HL-60/S4 treated with phorbol 12-myristate 13-acetate at 8.2 ng/mL for 4 days and 3 days (cell line): Measurements from ENCODE around the gene BRI3.

ENCODE experiments used
- in situ Hi-C: fragments of 300-500 bp; cut with MboI; formaldehyde crosslinking; loops from 2 replicates; pipeline ENCODE4 v1.15.0; 2022; ENCODE audit warnings: low sequenced_read_pairs

BRI3 gene

GRCh38 chr7:98280791-98281756 is at the start of gene BRI3:
Gene BRI3, plus strand, starts transcription at chr7:98281686. Its CDS starts 110 bp downstream, at chr7:98281796.
- in situ Hi-C loops, result no loop called here

- in situ Hi-C loops, result no loop called here
These were observed 49.3 kb upstream of the BRI3 start for GRCh38 chr7:98232263-98232585.

GRCh38 chr7:98232799-98233198 is 48.7 kb upstream of the BRI3 start:
- in situ Hi-C loops, result no loop called here

- in situ Hi-C loops, result no loop called here
These were observed 48.0 kb upstream of the BRI3 start for GRCh38 chr7:98233219-98234070.

GRCh38 chr7:98234429-98235147 is 46.9 kb upstream of the BRI3 start:
- in situ Hi-C loops, result no loop called here

GRCh38 chr7:98235901-98236300 is 45.6 kb upstream of the BRI3 start:
- in situ Hi-C loops, result no loop called here

- in situ Hi-C loops, result no loop called here
These were observed 44.9 kb upstream of the BRI3 start for GRCh38 chr7:98236355-98237185.

- in situ Hi-C loops, result no loop called here
These were observed 43.4 kb upstream of the BRI3 start for GRCh38 chr7:98238076-98238475.

GRCh38 chr7:98238976-98239375 is 42.5 kb upstream of the BRI3 start:
- in situ Hi-C loops, result no loop called here

GRCh38 chr7:98240961-98241673 is 40.4 kb upstream of the BRI3 start:
- in situ Hi-C loops, result no loop called here

- in situ Hi-C loops, result no loop called here
These were observed 39.7 kb upstream of the BRI3 start for GRCh38 chr7:98241674-98242241.

GRCh38 chr7:98242342-98242741 is 39.1 kb upstream of the BRI3 start:
- in situ Hi-C loops, result no loop called here

- in situ Hi-C loops, result no loop called here
These were observed 38.6 kb upstream of the BRI3 start for GRCh38 chr7:98242934-98243333.

- in situ Hi-C loops, result no loop called here
These were observed 36.6 kb upstream of the BRI3 start for GRCh38 chr7:98244871-98245270.

- in situ Hi-C loops, result no loop called here
These were observed 33.3 kb upstream of the BRI3 start for GRCh38 chr7:98248156-98248555.

GRCh38 chr7:98249106-98249505 is 32.4 kb upstream of the BRI3 start:
- in situ Hi-C loops, result no loop called here

- in situ Hi-C loops, result no loop called here
These were observed 30.7 kb upstream of the BRI3 start for GRCh38 chr7:98250789-98251188.

- in situ Hi-C loops, result no loop called here
These were observed 30.3 kb upstream of the BRI3 start for GRCh38 chr7:98251231-98251600.
